Astrocyte of the cerebellum (primary cell): Measurements from ENCODE around the gene AMZ2.
"Not testable (repeated sequence)": the region's sequence is repeated elsewhere in the genome, so short reads cannot be mapped to it uniquely, and the experiment has no call there.

ENCODE experiments used
- DNase-seq: peaks from one replicate; pipeline ENCODE4 v3.0.0-alpha.2; 2011; ENCODE audit warnings: low read depth
- H3K4me3 ChIP-seq: 2 replicates; pipeline ENCODE4 v1.5.1; 2011; ENCODE audit warnings: mild to moderate bottlenecking, low read depth, low read length, moderate library complexity
- CTCF ChIP-seq: IDR thresholded peaks from 2 replicates; pipeline ENCODE4 v1.5.1; 2012; ENCODE audit warnings: low read length, low read depth, moderate library complexity, mild to moderate bottlenecking; ENCODE audit errors: missing control alignments
- in situ Hi-C: cut with HindIII; loops from 2 replicates; pipeline ENCODE4 v1.10.0; 2017; ENCODE audit warnings: low sequenced_read_pairs

Gene AMZ2, protein sequence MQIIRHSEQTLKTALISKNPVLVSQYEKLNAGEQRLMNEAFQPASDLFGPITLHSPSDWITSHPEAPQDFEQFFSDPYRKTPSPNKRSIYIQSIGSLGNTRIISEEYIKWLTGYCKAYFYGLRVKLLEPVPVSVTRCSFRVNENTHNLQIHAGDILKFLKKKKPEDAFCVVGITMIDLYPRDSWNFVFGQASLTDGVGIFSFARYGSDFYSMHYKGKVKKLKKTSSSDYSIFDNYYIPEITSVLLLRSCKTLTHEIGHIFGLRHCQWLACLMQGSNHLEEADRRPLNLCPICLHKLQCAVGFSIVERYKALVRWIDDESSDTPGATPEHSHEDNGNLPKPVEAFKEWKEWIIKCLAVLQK

DNA sequence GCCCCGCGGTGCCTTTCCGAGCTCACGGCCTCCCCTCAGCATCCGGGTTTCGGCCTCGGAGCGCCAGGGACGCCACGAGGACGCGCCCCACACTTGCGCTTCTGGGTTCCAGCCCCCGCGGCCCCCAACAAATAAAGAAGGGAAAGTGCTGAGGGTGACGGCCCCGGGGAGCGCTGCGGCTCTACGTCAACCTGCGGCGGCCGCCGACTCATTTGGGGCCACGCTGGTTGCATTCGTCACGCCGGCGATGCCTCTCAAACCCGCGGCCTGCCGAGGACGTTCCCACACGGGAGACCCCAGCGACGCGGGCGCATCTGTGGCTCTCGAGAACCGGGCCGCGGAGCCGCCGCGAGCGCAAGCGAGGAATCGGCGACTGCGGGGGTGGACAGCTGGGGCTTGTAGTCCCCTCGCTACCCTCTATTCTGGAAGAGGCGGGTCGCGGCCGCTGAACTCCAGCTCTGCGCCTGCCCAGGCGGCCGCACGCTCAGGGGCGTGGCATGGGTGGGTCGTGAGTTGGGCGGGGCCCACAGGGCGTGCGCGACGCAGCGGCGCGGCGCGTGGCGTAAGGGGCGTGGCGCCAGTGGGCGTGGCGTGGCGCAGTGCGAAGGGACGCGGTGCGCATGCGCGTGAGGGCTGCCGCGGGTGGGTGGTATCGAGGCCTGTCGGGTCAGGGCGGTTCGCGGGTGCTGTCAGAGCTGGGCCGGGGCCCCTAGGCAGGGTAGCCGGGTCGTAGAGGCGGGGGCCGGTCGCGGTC, at the start of gene AMZ2:
Gene AMZ2, plus strand, starts transcription at position 599 of the 754 bp plus-strand sequence. CDS start 2,145 bp downstream, outside the sequence.
- TF ChIP-seq CTCF, result no peak
- peak; percentile 80 for DNase-seq
- in situ Hi-C loops, result no loop called here

GRCh38 chr17:68198931-68199836, 48.7 kb upstream of the AMZ2 start:
- no peak for TF ChIP-seq CTCF
- H3K4me3 ChIP-seq, result no peak overlapping the region
- in situ Hi-C loops, result no loop called here
- DNase-seq, result no peak

More for the DNA sequence above, at the start of gene AMZ2:
- peak within 1 kb of the TSS; percentile 71 for H3K4me3 ChIP-seq

- H3K4me3 ChIP-seq, result peak overlapping the region; percentile 3
- in situ Hi-C loops, result no loop called here
These were observed 47.8 kb upstream of the AMZ2 start for GRCh38 chr17:68199837-68200688.

DNA sequence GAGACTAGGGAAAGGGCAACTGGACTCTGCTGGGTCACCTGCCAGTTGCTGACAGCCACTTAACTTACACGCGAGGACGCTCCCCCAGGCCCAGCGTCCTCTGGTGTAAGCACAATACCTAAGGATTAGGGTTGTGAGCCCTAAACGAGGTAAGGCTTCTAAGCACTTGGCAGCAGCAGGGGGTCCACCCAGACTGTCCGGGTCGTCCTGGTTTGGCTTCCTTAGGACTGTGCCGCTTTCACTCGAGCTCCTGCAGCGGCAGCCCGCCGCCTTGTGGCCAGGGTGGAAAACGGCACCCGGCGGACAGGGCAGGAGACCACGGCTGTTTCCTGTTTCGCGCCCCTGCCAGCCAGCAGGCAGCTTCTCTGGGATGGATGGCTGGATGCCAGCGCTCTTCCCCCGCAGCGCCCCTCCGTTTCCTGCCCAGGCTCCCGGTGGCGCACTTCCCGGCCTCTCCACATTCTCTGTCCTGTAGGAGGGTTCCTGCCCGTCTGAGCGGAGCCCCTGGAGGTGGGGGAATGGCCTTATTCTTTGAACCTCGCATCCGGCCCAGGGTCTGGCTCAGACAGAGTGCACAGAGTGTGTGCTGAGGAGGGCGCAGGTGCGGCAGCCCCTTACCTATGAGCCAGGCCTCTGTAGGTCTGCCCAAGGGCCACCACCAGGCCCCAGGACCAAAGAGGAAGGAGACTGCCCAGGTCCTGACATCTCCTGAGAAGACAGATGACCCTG, 47.0 kb upstream of the AMZ2 start:
- DNase-seq, result peak; percentile 29
- in situ Hi-C loops, result no loop called here
- TF ChIP-seq CTCF, result peak; percentile 87
- H3K4me3 ChIP-seq, result peak overlapping the region; percentile 3

More at GRCh38 chr17:68199837-68200688, 47.8 kb upstream of the AMZ2 start:
- no peak for TF ChIP-seq CTCF
- DNase-seq, result no peak

GRCh38 chr17:68201418-68201771, 46.4 kb upstream of the AMZ2 start:
- in situ Hi-C loops, DNase-seq, H3K4me3 ChIP-seq: not testable (repeated sequence)

DNA sequence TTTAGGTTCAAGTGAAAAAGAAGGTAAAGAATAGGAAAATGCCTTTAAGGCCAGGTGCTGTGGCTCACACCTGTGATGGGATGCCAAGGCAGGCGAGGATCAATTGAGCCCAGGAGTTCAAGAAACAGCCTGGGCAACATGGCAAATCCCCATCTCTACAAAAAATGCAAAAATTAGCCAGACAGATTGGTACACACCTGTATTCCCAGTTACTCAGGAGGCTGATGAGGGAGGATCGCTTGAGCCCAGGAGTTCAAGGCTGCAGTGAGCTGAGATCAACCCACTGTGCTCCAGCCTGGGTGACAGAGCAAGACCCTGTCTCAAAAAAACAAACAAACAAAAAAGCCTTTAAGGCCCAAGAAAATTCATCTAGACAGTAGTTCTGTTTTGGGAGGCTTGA, 45.5 kb upstream of the AMZ2 start:
- in situ Hi-C loops, H3K4me3 ChIP-seq, DNase-seq: not testable (repeated sequence)
